ENCODE data around the gene EP400. TPM values are rescaled to one million over a fixed set of nuclear protein-coding genes. Genes with fewer than 3 reads are reported as not detected.

Gene EP400
- total and polyA plus RNA-seq, 8 donors: 5.2 to 39.8 (median 21.6) TPM

GRCh38 chr12:132116709-132117557, 167.2 kb downstream of the EP400 start:
- no peak for DNase-seq
- TF ChIP-seq POLR2A (IDR thresholded peaks at IDR 0.05): no peak
- no peak for TF ChIP-seq CTCF (IDR thresholded peaks at IDR 0.05)
- no peak for TF ChIP-seq POLR2AphosphoS5 (IDR thresholded peaks at IDR 0.05)
- no peak for TF ChIP-seq EP300 (IDR thresholded peaks at IDR 0.05)
- no peaks in the 10 kb centered on the region for H3K4me1 ChIP-seq
- H3K9me3 ChIP-seq: no peaks in the 10 kb centered on the region
- WGBS, 5 donors: 96 to 97% (median 97%) methylated on average over 29 to 58 of the region's 58 CpGs
- peaks cover 15 to 98% (median 95%) of the 10 kb centered on the region in 4 donors for H3K36me3 ChIP-seq
- intact Hi-C loops (cut with DNase I; ENCODE audit: low total_unique reads): no loop called here
- H3K4me3 ChIP-seq: no peak overlapping the region
- H3K27me3 ChIP-seq: no peaks in the 10 kb centered on the region
- H3K27ac ChIP-seq: no peak overlapping the region

- TF ChIP-seq CTCF (IDR thresholded peaks at IDR 0.05) (no peak), POLR2A (IDR thresholded peaks at IDR 0.05) (no peak), POLR2AphosphoS5 (IDR thresholded peaks at IDR 0.05) (no peak), EP300 (IDR thresholded peaks at IDR 0.05) (no peak)
- Histone ChIP-seq H3K4me3 (no peak overlapping the region), H3K27ac (no peak overlapping the region), H3K27me3 (no peaks in the 10 kb centered on the region), H3K9me3 (no peaks in the 10 kb centered on the region), H3K36me3 (peaks cover 15 to 98% (median 95%) of the 10 kb centered on the region in 4 donors), H3K4me1 (no peaks in the 10 kb centered on the region)
- intact Hi-C loops (cut with DNase I; ENCODE audit: low total_unique reads): no loop called here
- WGBS, 5 donors: 84 to 97% (median 95%) methylated on average over 3 to 10 of the region's 10 CpGs
- no peak for DNase-seq
These were observed 167.8 kb downstream of the EP400 start for GRCh38 chr12:132117558-132117875.

GRCh38 chr12:132118876-132119275, 169.1 kb downstream of the EP400 start:
- 78 to 95% (median 87%) methylated on average over 6 to 22 of the region's 22 CpGs for WGBS, 5 donors
- Histone ChIP-seq H3K27me3 (no peaks in the 10 kb centered on the region), H3K4me1 (no peaks in the 10 kb centered on the region), H3K9me3 (no peaks in the 10 kb centered on the region), H3K4me3 (no peak overlapping the region), H3K27ac (no peak overlapping the region), H3K36me3 (peaks cover 15 to 98% (median 95%) of the 10 kb centered on the region in 4 donors)
- intact Hi-C loops (cut with DNase I; ENCODE audit: low total_unique reads): no loop called here
- no peak for TF ChIP-seq POLR2A (IDR thresholded peaks at IDR 0.05)
- TF ChIP-seq EP300 (IDR thresholded peaks at IDR 0.05): no peak
- TF ChIP-seq POLR2AphosphoS5 (IDR thresholded peaks at IDR 0.05): no peak
- TF ChIP-seq CTCF (IDR thresholded peaks at IDR 0.05): no peak
- DNase-seq: no peak

GRCh38 chr12:132121283-132121682, 171.5 kb downstream of the EP400 start:
- no peaks in the 10 kb centered on the region for H3K4me1 ChIP-seq
- H3K27me3 ChIP-seq: no peaks in the 10 kb centered on the region
- H3K4me3 ChIP-seq: no peak overlapping the region
- TF ChIP-seq CTCF (IDR thresholded peaks at IDR 0.05) (no peak), EP300 (IDR thresholded peaks at IDR 0.05) (no peak), POLR2A (IDR thresholded peaks at IDR 0.05) (no peak), POLR2AphosphoS5 (IDR thresholded peaks at IDR 0.05) (no peak)
- 93 to 97% (median 95%) methylated on average over 14 of the region's 14 CpGs for WGBS, 5 donors
- H3K36me3 ChIP-seq: peaks cover 0 to 98% (median 95%) of the 10 kb centered on the region in 4 donors
- no peaks in the 10 kb centered on the region for H3K9me3 ChIP-seq
- H3K27ac ChIP-seq: no peak overlapping the region
- intact Hi-C loops (cut with DNase I; ENCODE audit: low total_unique reads): no loop called here
- DNase-seq: no peak
